ENCODE data around the gene NDUFS8. TPM values are rescaled to one million over a fixed set of nuclear protein-coding genes. Genes with fewer than 3 reads are reported as not detected.
A peak's percentile ranks its signal among the peaks of the same experiment; 100 is the strongest.
"Not testable (repeated sequence)": the region's sequence is repeated elsewhere in the genome, so short reads cannot be mapped to it uniquely, and the experiment has no call there.

The NDUFS8 gene
- total RNA-seq, 1 experiment from 2014 or later = 220 TPM

DNA sequence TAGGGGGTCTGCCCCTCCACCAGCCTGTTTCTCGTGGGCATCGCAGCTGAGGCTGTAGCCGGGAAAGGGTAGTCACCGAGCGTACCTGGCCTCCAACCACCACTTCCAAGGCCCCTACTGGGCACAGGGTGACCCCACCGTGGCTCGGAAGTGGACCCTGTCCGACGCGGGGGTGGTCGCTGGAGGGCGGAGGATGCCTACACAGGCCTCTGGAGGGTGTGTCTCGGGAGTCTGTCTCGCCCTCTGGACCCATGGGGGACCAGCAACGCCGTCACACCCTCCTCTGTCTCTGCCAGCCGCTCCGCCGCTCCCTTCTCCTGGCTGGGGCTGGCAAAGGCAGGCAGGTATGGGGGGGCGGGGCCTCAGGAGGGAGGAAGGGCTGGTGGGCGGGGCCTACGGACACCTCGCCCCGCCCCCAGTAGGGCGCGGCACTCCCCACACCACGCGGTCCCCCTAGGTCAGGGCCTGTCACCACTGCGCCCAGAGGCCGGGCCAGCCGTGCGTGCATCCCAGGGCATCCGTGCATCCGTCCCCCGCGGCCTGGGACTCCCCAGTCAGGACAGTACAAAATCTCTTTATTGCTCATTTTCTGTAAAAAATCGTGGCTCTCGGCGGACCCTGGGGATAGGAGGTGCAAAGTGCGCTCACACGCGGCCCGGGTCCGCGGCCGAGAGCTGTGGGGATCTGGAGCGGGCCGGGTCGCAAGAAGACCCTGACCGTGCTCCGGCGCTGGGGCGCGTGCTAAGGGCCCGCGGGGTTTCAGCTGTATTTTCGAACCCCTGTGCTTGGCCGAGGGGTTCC is 39.7 kb upstream of the NDUFS8 start:
- intact Hi-C loops (cut with micrococcal nuclease; ENCODE audit: unreplicated experiment) = loop anchor here (10.0 kb wide), 1 partner anchor 146 kb away; no protein-coding TSS in a partner anchor
- H3K4me3 ChIP-seq (ENCODE audit: low read depth, low read length, poor library complexity, severe bottlenecking); POLR2A ChIA-PET (ENCODE audit: low non-redundant PET); H3K9me3 ChIP-seq (ENCODE audit: low read depth, low read length, poor library complexity, severe bottlenecking); H3K4me1 ChIP-seq (ENCODE audit: insufficient read depth, low read length, poor library complexity, severe bottlenecking); BruUV-seq (replicated peaks); H3K27ac ChIP-seq (ENCODE audit: low read depth, low read length, poor library complexity, severe bottlenecking); H3K36me3 ChIP-seq (ENCODE audit: insufficient read depth, low read length, poor library complexity, severe bottlenecking); DNase-seq (ENCODE audit: low spot score); CTCF ChIA-PET; H3K27me3 ChIP-seq (replicated peaks; ENCODE audit: insufficient read depth, low read depth, low read length, poor library complexity): not testable (repeated sequence)

DNA sequence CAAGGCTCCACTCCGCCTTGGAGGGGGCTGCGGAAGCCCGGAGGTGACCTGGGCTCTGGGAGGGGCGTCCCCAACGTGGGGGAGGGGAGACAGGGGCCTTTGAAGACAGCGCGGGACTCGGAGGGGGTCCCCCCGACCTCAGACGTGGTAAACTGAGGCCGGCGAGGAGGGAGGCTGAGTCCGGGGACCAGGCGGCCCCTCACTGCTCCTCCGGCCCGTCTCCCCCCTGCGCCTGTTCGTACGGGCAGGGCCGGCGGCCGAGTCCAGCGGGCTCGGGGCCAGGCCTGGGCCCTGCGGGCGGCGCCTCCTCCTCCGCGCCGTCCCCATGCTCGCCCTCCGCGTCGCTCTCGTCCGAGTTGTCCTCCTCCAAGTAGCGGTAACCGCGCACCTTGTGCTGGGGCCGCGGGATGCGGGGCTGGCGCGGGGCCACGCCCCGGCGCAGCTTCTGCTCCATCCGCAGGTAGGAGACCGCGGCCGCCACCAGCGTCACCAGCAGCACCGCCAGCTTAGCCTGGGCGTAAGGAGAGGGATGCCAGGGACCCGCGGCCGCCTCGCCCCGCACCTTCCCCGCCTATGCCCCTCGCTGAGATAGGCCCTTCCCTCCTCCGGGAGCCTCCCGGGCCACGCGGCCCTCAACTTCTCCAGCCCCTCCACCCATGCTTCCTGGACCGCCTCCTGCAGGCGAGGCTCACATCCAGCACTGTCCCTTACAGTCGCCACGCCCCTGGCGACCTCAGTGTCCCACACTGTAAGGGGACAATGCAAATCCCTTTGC is 38.9 kb upstream of the NDUFS8 start:
- H3K27ac ChIP-seq (ENCODE audit: low read depth, low read length, poor library complexity, severe bottlenecking); H3K36me3 ChIP-seq (ENCODE audit: insufficient read depth, low read length, poor library complexity, severe bottlenecking); CTCF ChIA-PET; POLR2A ChIA-PET (ENCODE audit: low non-redundant PET); H3K4me1 ChIP-seq (ENCODE audit: insufficient read depth, low read length, poor library complexity, severe bottlenecking); H3K9me3 ChIP-seq (ENCODE audit: low read depth, low read length, poor library complexity, severe bottlenecking); DNase-seq (ENCODE audit: low spot score); BruUV-seq (replicated peaks); H3K4me3 ChIP-seq (ENCODE audit: low read depth, low read length, poor library complexity, severe bottlenecking); H3K27me3 ChIP-seq (replicated peaks; ENCODE audit: insufficient read depth, low read depth, low read length, poor library complexity): not testable (repeated sequence)
- intact Hi-C loops (cut with micrococcal nuclease; ENCODE audit: unreplicated experiment) = loop anchor here (10.0 kb wide), 1 partner anchor 147 kb away; no protein-coding TSS in a partner anchor

DNA sequence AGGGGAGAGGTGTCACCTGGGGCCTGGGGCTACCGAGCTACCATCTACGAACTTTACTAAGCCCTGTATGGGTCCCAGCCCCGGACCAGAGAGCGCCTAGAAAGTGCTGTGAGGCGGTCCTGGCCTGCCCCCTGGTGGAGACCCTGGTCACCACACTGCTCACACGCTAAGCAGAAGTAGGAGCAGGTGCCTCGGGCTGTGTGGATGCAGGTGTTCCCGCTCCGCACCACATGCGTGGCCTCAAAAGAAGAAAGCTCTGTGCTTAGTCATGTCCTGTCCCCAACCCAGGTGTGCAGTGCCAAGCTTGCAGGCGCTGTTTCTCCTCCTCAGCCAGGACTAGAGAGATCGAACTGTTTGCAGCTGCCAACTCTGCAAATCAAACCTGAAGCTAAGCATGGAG is 36.7 kb upstream of the NDUFS8 start:
- H3K4me3 ChIP-seq (ENCODE audit: low read depth, low read length, poor library complexity, severe bottlenecking); BruUV-seq (replicated peaks); H3K4me1 ChIP-seq (ENCODE audit: insufficient read depth, low read length, poor library complexity, severe bottlenecking); H3K9me3 ChIP-seq (ENCODE audit: low read depth, low read length, poor library complexity, severe bottlenecking); DNase-seq (ENCODE audit: low spot score); H3K27ac ChIP-seq (ENCODE audit: low read depth, low read length, poor library complexity, severe bottlenecking); H3K27me3 ChIP-seq (replicated peaks; ENCODE audit: insufficient read depth, low read depth, low read length, poor library complexity); POLR2A ChIA-PET (ENCODE audit: low non-redundant PET); CTCF ChIA-PET; H3K36me3 ChIP-seq (ENCODE audit: insufficient read depth, low read length, poor library complexity, severe bottlenecking): not testable (repeated sequence)
- intact Hi-C loops (cut with micrococcal nuclease; ENCODE audit: unreplicated experiment) = loop anchor here (10.0 kb wide), 1 partner anchor 149 kb away; no protein-coding TSS in a partner anchor
- TF ChIP-seq, protein P1, sequence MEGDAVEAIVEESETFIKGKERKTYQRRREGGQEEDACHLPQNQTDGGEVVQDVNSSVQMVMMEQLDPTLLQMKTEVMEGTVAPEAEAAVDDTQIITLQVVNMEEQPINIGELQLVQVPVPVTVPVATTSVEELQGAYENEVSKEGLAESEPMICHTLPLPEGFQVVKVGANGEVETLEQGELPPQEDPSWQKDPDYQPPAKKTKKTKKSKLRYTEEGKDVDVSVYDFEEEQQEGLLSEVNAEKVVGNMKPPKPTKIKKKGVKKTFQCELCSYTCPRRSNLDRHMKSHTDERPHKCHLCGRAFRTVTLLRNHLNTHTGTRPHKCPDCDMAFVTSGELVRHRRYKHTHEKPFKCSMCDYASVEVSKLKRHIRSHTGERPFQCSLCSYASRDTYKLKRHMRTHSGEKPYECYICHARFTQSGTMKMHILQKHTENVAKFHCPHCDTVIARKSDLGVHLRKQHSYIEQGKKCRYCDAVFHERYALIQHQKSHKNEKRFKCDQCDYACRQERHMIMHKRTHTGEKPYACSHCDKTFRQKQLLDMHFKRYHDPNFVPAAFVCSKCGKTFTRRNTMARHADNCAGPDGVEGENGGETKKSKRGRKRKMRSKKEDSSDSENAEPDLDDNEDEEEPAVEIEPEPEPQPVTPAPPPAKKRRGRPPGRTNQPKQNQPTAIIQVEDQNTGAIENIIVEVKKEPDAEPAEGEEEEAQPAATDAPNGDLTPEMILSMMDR (conservative IDR thresholded peaks at IDR 0.05; ENCODE audit: low read depth, low read length) = peak; percentile 63

DNA sequence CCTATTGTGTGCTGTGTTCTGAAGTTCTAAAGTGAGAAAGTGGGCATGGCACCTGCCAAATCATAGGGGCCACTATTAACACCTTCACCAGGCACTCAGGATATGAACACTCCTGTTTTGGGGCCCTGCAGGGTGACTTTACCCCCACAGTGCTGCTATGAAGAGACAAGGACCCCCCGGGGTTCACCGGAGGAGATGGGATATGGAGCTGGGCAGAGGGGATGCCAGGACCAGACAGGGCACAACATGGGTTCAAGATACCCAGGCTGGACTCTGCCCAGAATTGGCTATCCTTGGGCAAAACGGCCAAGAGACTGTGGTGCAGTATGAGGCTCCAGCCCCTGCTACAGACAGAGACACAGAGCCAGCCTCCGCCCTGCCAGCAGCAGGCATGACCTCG is 36.1 kb upstream of the NDUFS8 start:
- H3K36me3 ChIP-seq (ENCODE audit: insufficient read depth, low read length, poor library complexity, severe bottlenecking); H3K9me3 ChIP-seq (ENCODE audit: low read depth, low read length, poor library complexity, severe bottlenecking); POLR2A ChIA-PET (ENCODE audit: low non-redundant PET); H3K27me3 ChIP-seq (replicated peaks; ENCODE audit: insufficient read depth, low read depth, low read length, poor library complexity); DNase-seq (ENCODE audit: low spot score); H3K4me1 ChIP-seq (ENCODE audit: insufficient read depth, low read length, poor library complexity, severe bottlenecking); BruUV-seq (replicated peaks); H3K27ac ChIP-seq (ENCODE audit: low read depth, low read length, poor library complexity, severe bottlenecking); H3K4me3 ChIP-seq (ENCODE audit: low read depth, low read length, poor library complexity, severe bottlenecking): not testable (repeated sequence)
- intact Hi-C loops (cut with micrococcal nuclease; ENCODE audit: unreplicated experiment) = loop anchor here (10.0 kb wide), 1 partner anchor 150 kb away; no protein-coding TSS in a partner anchor
- CTCF ChIA-PET = interaction anchor here (0.6 kb wide), 1 partner anchor 131 kb away, joined by 4 read pairs; no protein-coding TSS in a partner anchor

DNA sequence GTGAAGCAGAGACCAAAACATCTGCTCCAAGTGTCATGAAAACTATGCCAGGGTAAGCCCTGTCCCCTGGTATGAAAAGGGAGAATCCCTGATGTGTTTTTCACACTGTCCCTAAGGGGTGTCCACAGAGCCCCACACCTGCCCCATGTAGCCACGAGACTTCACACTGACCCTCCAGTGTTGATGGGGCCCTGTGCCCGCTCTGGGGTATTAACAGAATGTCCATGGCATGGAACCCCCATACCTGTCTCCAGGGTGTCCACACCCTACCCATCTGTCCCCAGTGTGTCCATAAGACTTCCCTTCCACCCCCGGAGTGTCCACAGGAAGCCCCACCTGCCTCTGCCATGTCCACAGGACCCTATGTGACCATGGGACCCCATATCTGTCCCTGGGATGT is 35.4 kb upstream of the NDUFS8 start:
- intact Hi-C loops (cut with micrococcal nuclease; ENCODE audit: unreplicated experiment) = loop anchor here (10.0 kb wide), 1 partner anchor 150 kb away; no protein-coding TSS in a partner anchor
- DNase-seq (ENCODE audit: low spot score); H3K27me3 ChIP-seq (replicated peaks; ENCODE audit: insufficient read depth, low read depth, low read length, poor library complexity); H3K27ac ChIP-seq (ENCODE audit: low read depth, low read length, poor library complexity, severe bottlenecking); CTCF ChIA-PET; H3K36me3 ChIP-seq (ENCODE audit: insufficient read depth, low read length, poor library complexity, severe bottlenecking); BruUV-seq (replicated peaks); H3K4me1 ChIP-seq (ENCODE audit: insufficient read depth, low read length, poor library complexity, severe bottlenecking); H3K9me3 ChIP-seq (ENCODE audit: low read depth, low read length, poor library complexity, severe bottlenecking); H3K4me3 ChIP-seq (ENCODE audit: low read depth, low read length, poor library complexity, severe bottlenecking); POLR2A ChIA-PET (ENCODE audit: low non-redundant PET): not testable (repeated sequence)

DNA sequence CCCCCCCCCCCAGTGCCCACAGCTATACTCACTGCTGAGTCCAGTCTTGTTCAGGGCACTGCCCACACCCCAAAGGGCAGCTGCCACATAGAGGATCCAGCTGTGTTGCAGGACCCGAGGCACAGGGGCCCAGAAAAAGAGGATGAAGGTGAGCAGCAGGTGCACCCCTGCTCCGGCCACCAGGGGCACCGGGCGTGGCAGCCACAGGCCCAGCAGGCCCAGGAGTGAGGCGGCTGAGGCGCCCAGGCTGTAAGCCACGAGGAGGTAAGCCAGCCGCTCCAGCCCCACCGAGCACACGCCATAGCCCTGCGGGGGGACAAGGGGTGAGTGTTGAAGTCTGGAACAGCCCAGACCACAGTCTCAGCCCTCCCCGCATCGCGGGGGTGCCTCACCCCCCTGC is 34.9 kb upstream of the NDUFS8 start:
- H3K9me3 ChIP-seq (ENCODE audit: low read depth, low read length, poor library complexity, severe bottlenecking); H3K4me1 ChIP-seq (ENCODE audit: insufficient read depth, low read length, poor library complexity, severe bottlenecking); POLR2A ChIA-PET (ENCODE audit: low non-redundant PET); BruUV-seq (replicated peaks); DNase-seq (ENCODE audit: low spot score); CTCF ChIA-PET; H3K4me3 ChIP-seq (ENCODE audit: low read depth, low read length, poor library complexity, severe bottlenecking); H3K36me3 ChIP-seq (ENCODE audit: insufficient read depth, low read length, poor library complexity, severe bottlenecking); H3K27me3 ChIP-seq (replicated peaks; ENCODE audit: insufficient read depth, low read depth, low read length, poor library complexity); H3K27ac ChIP-seq (ENCODE audit: low read depth, low read length, poor library complexity, severe bottlenecking): not testable (repeated sequence)
- intact Hi-C loops (cut with micrococcal nuclease; ENCODE audit: unreplicated experiment) = loop anchor here (10.0 kb wide), 1 partner anchor 151 kb away; no protein-coding TSS in a partner anchor
